SK-N-SH (cell line): ENCODE measurements around the gene FAM181A. TPM values are rescaled to one million over a fixed set of nuclear protein-coding genes. Genes with fewer than 3 reads are reported as not detected.

ENCODE experiments used
- CTCF ChIA-PET: fragments of 300-600, 350-600 bp; formaldehyde crosslinking; extraction: SDS; loops from one replicate; lab custom pipeline; 2021; lab: Yijun Ruan, JAX
- POLR2A ChIA-PET: fragments of 350-600 bp; sonication (Branson Sonifier 250); formaldehyde crosslinking; extraction: SDS; loops from one replicate; lab custom pipeline; 2020; ENCODE audit warnings: antibody characterized with exemption, inconsistent platforms; lab: Yijun Ruan, JAX
- DNase-seq: peaks from one replicate; pipeline ENCODE4 v3.0.0; 2012
- H2AFZ ChIP-seq: fragments of 200-600 bp; sonication (generic); 2 replicates; pipeline ENCODE4 v1.8.1; 2016; ENCODE audit warnings: antibody characterized with exemption, mild to moderate bottlenecking, low read depth
- H3F3A ChIP-seq: fragments of 200-600 bp; sonication (generic); replicated peaks from 2 replicates; pipeline ENCODE3; 2016; ENCODE audit warnings: antibody characterized with exemption, mild to moderate bottlenecking; ENCODE audit not compliant: insufficient read depth
- H3K27ac ChIP-seq, 2 experiments: fragments of 200-500 bp in 1 of 2; fragments of 200-600 bp in 1 of 2; sonication (Bioruptor generic) in 1 of 2; sonication (generic), shearing (Covaris generic) in 1 of 2; 2 replicates each; pipeline versions ENCODE4 v1.5.1 to v1.6.1; 2014 to 2016; ENCODE audit warnings: low read depth in 2 of 2, inconsistent platforms in 1 of 2, low read length in 1 of 2, mild to moderate bottlenecking in 1 of 2, mixed read lengths in 1 of 2
- H3K27me3 ChIP-seq: fragments of 200-600 bp; sonication (generic), shearing (Covaris generic); 2 replicates; pipeline ENCODE4 v1.6.1; 2016; ENCODE audit warnings: mixed run types; ENCODE audit not compliant: insufficient read depth
- H3K36me3 ChIP-seq, 2 experiments: fragments of 200-500 bp in 1 of 2; fragments of 200-600 bp in 1 of 2; sonication (Bioruptor generic) in 1 of 2; sonication (generic) in 1 of 2; replicated peaks in 1 of 2; 2 replicates each; pipeline versions ENCODE3 to v1.5.1; 2014 to 2016; ENCODE audit warnings: low read length in 1 of 2, mild to moderate bottlenecking in 1 of 2; ENCODE audit not compliant: insufficient read depth in 2 of 2, control insufficient read depth in 1 of 2
- H3K4me1 ChIP-seq, 2 experiments: fragments of 200-500 bp in 1 of 2; fragments of 200-600 bp in 1 of 2; sonication (Bioruptor generic) in 1 of 2; sonication (generic), shearing (Covaris generic) in 1 of 2; 2 replicates each; pipeline versions ENCODE4 v1.5.1 to v1.6.1; 2014 to 2016; ENCODE audit warnings: low read depth in 1 of 2, low read length in 1 of 2, mixed run types in 1 of 2; ENCODE audit not compliant: insufficient read depth in 2 of 2, control insufficient read depth in 1 of 2
- H3K4me2 ChIP-seq: fragments of 200-600 bp; sonication (generic), shearing (Covaris generic); 2 replicates; pipeline ENCODE4 v1.6.1; 2017; ENCODE audit warnings: mixed run types
- H3K4me3 ChIP-seq, 2 experiments: fragments of 200-500 bp in 1 of 2; fragments of 200-600 bp in 1 of 2; sonication (Bioruptor generic) in 1 of 2; sonication (generic), shearing (Covaris generic) in 1 of 2; 2 replicates each; pipeline versions ENCODE4 v1.5.1 to v1.8.1; 2014 to 2016; ENCODE audit warnings: low read depth in 2 of 2, inconsistent platforms in 1 of 2, low read length in 1 of 2, mild to moderate bottlenecking in 1 of 2, mixed read lengths in 1 of 2, moderate library complexity in 1 of 2
- H3K79me2 ChIP-seq: fragments of 200-600 bp; sonication (generic); 2 replicates; pipeline ENCODE4 v1.8.1; 2017; ENCODE audit warnings: mild to moderate bottlenecking; ENCODE audit not compliant: insufficient read depth
- H3K9ac ChIP-seq: fragments of 200-600 bp; sonication (generic); 2 replicates; pipeline ENCODE4 v1.6.1; 2017; ENCODE audit warnings: mixed run types
- H3K9me2 ChIP-seq: fragments of 200-600 bp; sonication (generic); 2 replicates; pipeline ENCODE4 v1.6.1; 2017; ENCODE audit warnings: mixed run types
- H3K9me3 ChIP-seq: fragments of 200-600 bp; sonication (generic); 2 replicates; pipeline ENCODE4 v1.6.1; 2017; ENCODE audit warnings: mixed run types, mild to moderate bottlenecking, moderate library complexity
- H4K20me1 ChIP-seq: fragments of 200-600 bp; sonication (generic); 2 replicates; pipeline ENCODE4 v1.6.1; 2017; ENCODE audit warnings: mild to moderate bottlenecking, mixed run types; ENCODE audit not compliant: insufficient read depth
- CHD2 ChIP-seq: fragments of 150-350 bp; IDR thresholded peaks from 2 replicates; pipeline ENCODE4 v1.6.1; 2018; ENCODE audit warnings: low read length; ENCODE audit not compliant: partially characterized antibody
- ELF1 ChIP-seq: IDR thresholded peaks from 2 replicates; pipeline ENCODE4 v1.4.0; 2012
- EZH2phosphoT487 ChIP-seq: fragments of 200-600 bp; sonication (generic); IDR thresholded peaks from 2 replicates; pipeline ENCODE4 v1.6.1; 2017; ENCODE audit warnings: low read depth, mixed run types, mild to moderate bottlenecking, antibody characterized with exemption, moderate library complexity, borderline replicate concordance
- FOXJ3 ChIP-seq: sonication (generic); formaldehyde crosslinking; IDR thresholded peaks from 2 replicates; pipeline ENCODE4 v1.5.1; 2020; ENCODE audit warnings: mild to moderate bottlenecking, missing genetic modification reagents
- GATA2 ChIP-seq: sonication (generic); formaldehyde crosslinking; IDR thresholded peaks from 2 replicates; pipeline ENCODE4 v1.5.0; 2020; ENCODE audit warnings: mild to moderate bottlenecking, missing genetic modification reagents
- MEF2A ChIP-seq: IDR thresholded peaks from 2 replicates; pipeline ENCODE4 v1.4.0; 2012; ENCODE audit warnings: low read depth, borderline replicate concordance
- MXI1 ChIP-seq: IDR thresholded peaks from 2 replicates; pipeline ENCODE4 v1.6.1; 2012; ENCODE audit warnings: mild to moderate bottlenecking, low read depth, low read length, improper control_type of control experiment
- RAD21 ChIP-seq: IDR thresholded peaks from 2 replicates; pipeline ENCODE4 v1.6.1; 2012; ENCODE audit warnings: mild to moderate bottlenecking, low read length
- RCOR1 ChIP-seq: fragments of 150-350 bp; IDR thresholded peaks from 2 replicates; pipeline ENCODE4 v1.6.1; 2017; ENCODE audit warnings: antibody characterized with exemption, low read length
- RFX5 ChIP-seq: IDR thresholded peaks from 2 replicates; pipeline ENCODE4 v1.6.1; 2012; ENCODE audit warnings: mild to moderate bottlenecking, improper control_type of control experiment, low read length
- RXRA ChIP-seq: IDR thresholded peaks from 2 replicates; pipeline ENCODE4 v1.4.0; 2012; ENCODE audit warnings: low read depth, mild to moderate bottlenecking, borderline replicate concordance
- SIN3A ChIP-seq: IDR thresholded peaks from 2 replicates; pipeline ENCODE4 v1.6.1; 2012; ENCODE audit warnings: low read depth, mild to moderate bottlenecking, low read length, moderate library complexity, borderline replicate concordance
- SMC3 ChIP-seq: IDR thresholded peaks from 2 replicates; pipeline ENCODE4 v1.6.1; 2012; ENCODE audit warnings: low read depth, low read length, improper control_type of control experiment
- TAF1 ChIP-seq: IDR thresholded peaks from 2 replicates; pipeline ENCODE4 v1.6.1; 2012; ENCODE audit warnings: low read depth, mild to moderate bottlenecking, low read length, moderate library complexity, borderline replicate concordance
- TCF12 ChIP-seq: IDR thresholded peaks from 2 replicates; pipeline ENCODE4 v1.4.0; 2012
- YY1 ChIP-seq: IDR thresholded peaks from 2 replicates; pipeline ENCODE4 v1.4.0; 2012; ENCODE audit warnings: low read depth, mild to moderate bottlenecking
- WGBS: methylation state at CpG from one replicate; pipeline ENCODE4 v1.1.6; 2017; ENCODE audit warnings: low lambda C conversion rate; 5-methylcytosine and 5-hydroxymethylcytosine counted together
- polyA plus RNA-seq, 3 experiments: library from polyadenylated mRNA; depleted of rRNA; stranded (reverse); fragments of >200 nt; gene quantifications; 2 replicates each; pipeline ENCODE4 v1.2.3, GENCODE V29; 2012
- TF ChIP-seq, protein P1 (sequence below): IDR thresholded peaks from 2 replicates; pipeline ENCODE4 v1.4.0; 2012; ENCODE audit warnings: low read depth, borderline replicate concordance
- TF ChIP-seq, protein P2 (sequence below): fragments of 200-600 bp; sonication (generic); IDR thresholded peaks from 2 replicates; pipeline ENCODE4 v1.6.1; 2017; ENCODE audit warnings: antibody characterized with exemption, mild to moderate bottlenecking, moderate library complexity
- TF ChIP-seq, protein P3 (sequence below): IDR thresholded peaks from 2 replicates; pipeline ENCODE4 v1.6.1; 2012; ENCODE audit warnings: mild to moderate bottlenecking, low read depth, low read length, moderate library complexity
- TF ChIP-seq, protein P4 (sequence below): fragments of 150-350 bp; IDR thresholded peaks from 2 replicates; pipeline ENCODE4 v1.6.1; 2017; ENCODE audit warnings: antibody characterized with exemption, low read length, low read depth, borderline replicate concordance

The FAM181A gene
- polyA plus RNA-seq, 1 of the 3 experiments (the other 2 are of a cell fraction), result not detected

DNA sequence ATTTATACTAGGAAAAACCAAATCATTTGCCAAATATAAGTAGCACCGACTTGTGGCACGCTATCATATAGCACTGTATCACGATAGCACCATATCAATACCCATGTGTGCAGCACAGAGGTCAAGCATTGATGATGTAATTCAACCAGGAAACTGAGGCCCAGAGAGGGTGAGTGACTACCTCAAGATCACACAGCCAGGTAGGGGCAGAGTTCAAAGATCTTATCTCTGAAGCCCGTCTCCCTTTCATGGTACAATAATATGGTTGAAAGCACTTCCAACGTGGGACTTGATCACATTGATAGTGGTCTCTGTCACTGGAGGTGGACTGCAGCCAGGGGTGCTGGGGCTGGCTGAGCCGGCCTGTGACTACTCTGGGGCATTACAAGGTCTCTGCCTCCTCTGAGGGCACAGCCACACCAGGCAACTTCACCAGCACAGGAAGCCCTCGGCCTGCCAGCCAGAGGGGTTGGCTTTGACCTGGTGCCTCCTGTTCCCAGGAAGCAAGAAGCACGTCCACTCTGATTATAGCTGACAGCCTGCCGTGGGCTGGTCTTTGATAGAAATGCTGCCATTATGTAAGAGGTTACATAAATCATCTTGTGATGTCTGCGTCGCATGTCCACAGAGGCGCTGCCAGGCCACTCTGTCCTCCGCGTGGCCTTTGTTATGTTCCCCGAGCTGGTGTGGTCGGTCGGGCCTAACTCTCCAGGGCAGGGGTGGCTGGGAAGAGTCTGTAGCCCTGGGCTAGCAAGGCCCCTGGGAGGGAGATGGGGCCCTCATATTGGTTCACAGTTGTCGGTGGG is 5.9 kb upstream of the FAM181A start:
- H3K79me2 ChIP-seq, result no peaks in the 10 kb centered on the region
- DNase-seq, result no peak
- H3K9me2 ChIP-seq, result no peaks in the 10 kb centered on the region
- H2AFZ ChIP-seq, result no peak overlapping the region
- POLR2A ChIA-PET, result no interaction called here
- H3K9me3 ChIP-seq, result no peaks in the 10 kb centered on the region
- H4K20me1 ChIP-seq, result no peaks in the 10 kb centered on the region
- H3K4me2 ChIP-seq, result no peak overlapping the region
- H3K4me1 ChIP-seq, result no peaks in the 10 kb centered on the region
- TF ChIP-seq, protein P1, sequence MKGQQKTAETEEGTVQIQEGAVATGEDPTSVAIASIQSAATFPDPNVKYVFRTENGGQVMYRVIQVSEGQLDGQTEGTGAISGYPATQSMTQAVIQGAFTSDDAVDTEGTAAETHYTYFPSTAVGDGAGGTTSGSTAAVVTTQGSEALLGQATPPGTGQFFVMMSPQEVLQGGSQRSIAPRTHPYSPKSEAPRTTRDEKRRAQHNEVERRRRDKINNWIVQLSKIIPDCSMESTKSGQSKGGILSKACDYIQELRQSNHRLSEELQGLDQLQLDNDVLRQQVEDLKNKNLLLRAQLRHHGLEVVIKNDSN, result no peak
- TF ChIP-seq RFX5 (no peak), EZH2phosphoT487 (no peak), YY1 (no peak), MXI1 (no peak), RAD21 (no peak), TAF1 (no peak), SIN3A (no peak), MEF2A (no peak), CHD2 (no peak), TCF12 (no peak), RCOR1 (no peak), ELF1 (no peak), RXRA (no peak), GATA2 (CRISPR knock-in tag) (no peak), SMC3 (no peak), FOXJ3 (no peak)
- TF ChIP-seq, protein P2, sequence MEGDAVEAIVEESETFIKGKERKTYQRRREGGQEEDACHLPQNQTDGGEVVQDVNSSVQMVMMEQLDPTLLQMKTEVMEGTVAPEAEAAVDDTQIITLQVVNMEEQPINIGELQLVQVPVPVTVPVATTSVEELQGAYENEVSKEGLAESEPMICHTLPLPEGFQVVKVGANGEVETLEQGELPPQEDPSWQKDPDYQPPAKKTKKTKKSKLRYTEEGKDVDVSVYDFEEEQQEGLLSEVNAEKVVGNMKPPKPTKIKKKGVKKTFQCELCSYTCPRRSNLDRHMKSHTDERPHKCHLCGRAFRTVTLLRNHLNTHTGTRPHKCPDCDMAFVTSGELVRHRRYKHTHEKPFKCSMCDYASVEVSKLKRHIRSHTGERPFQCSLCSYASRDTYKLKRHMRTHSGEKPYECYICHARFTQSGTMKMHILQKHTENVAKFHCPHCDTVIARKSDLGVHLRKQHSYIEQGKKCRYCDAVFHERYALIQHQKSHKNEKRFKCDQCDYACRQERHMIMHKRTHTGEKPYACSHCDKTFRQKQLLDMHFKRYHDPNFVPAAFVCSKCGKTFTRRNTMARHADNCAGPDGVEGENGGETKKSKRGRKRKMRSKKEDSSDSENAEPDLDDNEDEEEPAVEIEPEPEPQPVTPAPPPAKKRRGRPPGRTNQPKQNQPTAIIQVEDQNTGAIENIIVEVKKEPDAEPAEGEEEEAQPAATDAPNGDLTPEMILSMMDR, result no peak
- TF ChIP-seq, protein P3, sequence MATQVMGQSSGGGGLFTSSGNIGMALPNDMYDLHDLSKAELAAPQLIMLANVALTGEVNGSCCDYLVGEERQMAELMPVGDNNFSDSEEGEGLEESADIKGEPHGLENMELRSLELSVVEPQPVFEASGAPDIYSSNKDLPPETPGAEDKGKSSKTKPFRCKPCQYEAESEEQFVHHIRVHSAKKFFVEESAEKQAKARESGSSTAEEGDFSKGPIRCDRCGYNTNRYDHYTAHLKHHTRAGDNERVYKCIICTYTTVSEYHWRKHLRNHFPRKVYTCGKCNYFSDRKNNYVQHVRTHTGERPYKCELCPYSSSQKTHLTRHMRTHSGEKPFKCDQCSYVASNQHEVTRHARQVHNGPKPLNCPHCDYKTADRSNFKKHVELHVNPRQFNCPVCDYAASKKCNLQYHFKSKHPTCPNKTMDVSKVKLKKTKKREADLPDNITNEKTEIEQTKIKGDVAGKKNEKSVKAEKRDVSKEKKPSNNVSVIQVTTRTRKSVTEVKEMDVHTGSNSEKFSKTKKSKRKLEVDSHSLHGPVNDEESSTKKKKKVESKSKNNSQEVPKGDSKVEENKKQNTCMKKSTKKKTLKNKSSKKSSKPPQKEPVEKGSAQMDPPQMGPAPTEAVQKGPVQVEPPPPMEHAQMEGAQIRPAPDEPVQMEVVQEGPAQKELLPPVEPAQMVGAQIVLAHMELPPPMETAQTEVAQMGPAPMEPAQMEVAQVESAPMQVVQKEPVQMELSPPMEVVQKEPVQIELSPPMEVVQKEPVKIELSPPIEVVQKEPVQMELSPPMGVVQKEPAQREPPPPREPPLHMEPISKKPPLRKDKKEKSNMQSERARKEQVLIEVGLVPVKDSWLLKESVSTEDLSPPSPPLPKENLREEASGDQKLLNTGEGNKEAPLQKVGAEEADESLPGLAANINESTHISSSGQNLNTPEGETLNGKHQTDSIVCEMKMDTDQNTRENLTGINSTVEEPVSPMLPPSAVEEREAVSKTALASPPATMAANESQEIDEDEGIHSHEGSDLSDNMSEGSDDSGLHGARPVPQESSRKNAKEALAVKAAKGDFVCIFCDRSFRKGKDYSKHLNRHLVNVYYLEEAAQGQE, result no peak
- TF ChIP-seq, protein P4, sequence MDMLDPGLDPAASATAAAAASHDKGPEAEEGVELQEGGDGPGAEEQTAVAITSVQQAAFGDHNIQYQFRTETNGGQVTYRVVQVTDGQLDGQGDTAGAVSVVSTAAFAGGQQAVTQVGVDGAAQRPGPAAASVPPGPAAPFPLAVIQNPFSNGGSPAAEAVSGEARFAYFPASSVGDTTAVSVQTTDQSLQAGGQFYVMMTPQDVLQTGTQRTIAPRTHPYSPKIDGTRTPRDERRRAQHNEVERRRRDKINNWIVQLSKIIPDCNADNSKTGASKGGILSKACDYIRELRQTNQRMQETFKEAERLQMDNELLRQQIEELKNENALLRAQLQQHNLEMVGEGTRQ, result no peak
- 48% methylated on average over 8 of the region's 18 CpGs for WGBS
- no peak overlapping the region for H3K9ac ChIP-seq
- CTCF ChIA-PET, result interaction anchor here (0.9 to 2.4 kb wide), 8 partner anchors 10 to 266 kb away, joined by 3 to 8 read pairs (median 4); no protein-coding TSS in a partner anchor
- H3K27ac ChIP-seq, result no peak overlapping the region
- no peaks in the 10 kb centered on the region for H3K27me3 ChIP-seq
- H3K4me3 ChIP-seq, result no peak overlapping the region
- no peaks in the 10 kb centered on the region for H3F3A ChIP-seq
- no peaks in the 10 kb centered on the region for H3K36me3 ChIP-seq
